Fibroblast of villous mesenchyme (primary cell): ENCODE results near the gene ELFN1. TPM values are rescaled to one million over a fixed set of nuclear protein-coding genes. Genes with fewer than 3 reads are reported as not detected.

Experiments used
- DNase-seq: peaks from one replicate; pipeline ENCODE4 v3.0.0-alpha.2; 2010; ENCODE audit warnings: low read depth
- H3K4me3 ChIP-seq: 2 replicates; pipeline ENCODE4 v1.5.1; 2011; ENCODE audit warnings: low read depth, mild to moderate bottlenecking, low read length
- CTCF ChIP-seq: IDR thresholded peaks from 2 replicates; pipeline ENCODE4 v1.5.1; 2012; ENCODE audit warnings: low read depth, mild to moderate bottlenecking, low read length; ENCODE audit not compliant: insufficient read depth
- total RNA-seq: library from RNA; depleted of rRNA; stranded (reverse); fragments of >200 nt; gene quantifications from 2 replicates; pipeline ENCODE4 v1.2.3, GENCODE V29; 2012

Gene ELFN1
- total RNA-seq, 1 donor: 0.86 TPM

GRCh38 chr7:1679966-1680730 lies 10.1 kb downstream of the ELFN1 start:
- DNase-seq: no peak
- H3K4me3 ChIP-seq: no peak overlapping the region
- no peak for TF ChIP-seq CTCF

- H3K4me3 ChIP-seq: no peak overlapping the region
- no peak for DNase-seq
- no peak for TF ChIP-seq CTCF
Observed at GRCh38 chr7:1681581-1681980, 11.5 kb downstream of the ELFN1 start.

GRCh38 chr7:1685000-1685624 lies 15.0 kb downstream of the ELFN1 start:
- no peak for TF ChIP-seq CTCF
- no peak overlapping the region for H3K4me3 ChIP-seq
- no peak for DNase-seq

GRCh38 chr7:1688542-1688941 lies 18.5 kb downstream of the ELFN1 start:
- no peak for TF ChIP-seq CTCF
- no peak overlapping the region for H3K4me3 ChIP-seq
- DNase-seq: no peak

- no peak for DNase-seq
- TF ChIP-seq CTCF: no peak
Observed at GRCh38 chr7:1689311-1689710, 19.2 kb downstream of the ELFN1 start.

GRCh38 chr7:1690359-1690958 lies 20.4 kb downstream of the ELFN1 start:
- TF ChIP-seq CTCF: no peak
- no peak for DNase-seq
- H3K4me3 ChIP-seq: no peak overlapping the region

More at GRCh38 chr7:1689311-1689710, 19.2 kb downstream of the ELFN1 start:
- H3K4me3 ChIP-seq: no peak overlapping the region
